Measurements from ENCODE around the gene ZNF177.

DNA sequence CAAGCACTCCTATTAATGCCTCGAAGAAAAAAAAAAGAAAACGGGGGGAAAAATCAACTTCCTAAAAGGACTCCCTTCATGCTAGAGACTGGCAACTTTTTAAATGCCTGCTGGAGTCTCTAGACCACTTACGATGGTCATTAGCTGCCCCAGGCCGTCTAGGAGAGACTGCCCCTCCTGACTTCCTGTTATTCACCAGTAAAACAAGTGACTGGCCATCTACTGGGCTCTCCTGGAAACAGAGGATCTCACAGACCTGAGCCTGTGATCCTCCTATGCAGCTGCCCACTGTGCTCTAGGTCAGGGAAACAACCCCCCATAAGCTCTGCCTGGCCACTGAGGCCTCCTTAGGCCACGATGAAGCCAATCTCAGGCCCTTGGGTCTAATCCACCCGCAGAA is 65.1 kb downstream of the ZNF177 start:
- TF ChIP-seq CTCF (IDR thresholded peaks at IDR 0.05) (no peak), POLR2A (IDR thresholded peaks at IDR 0.05) (no peak)

All from lower leg skin (tissue), 3 donors.